Epidermal melanocyte (primary cell): Measurements from ENCODE around the gene SLC35D2.
A peak's percentile ranks its signal among the peaks of the same experiment; 100 is the strongest.

ENCODE experiments used
- DNase-seq: peaks from one replicate; pipeline ENCODE4 v3.0.0; 2011; ENCODE audit warnings: low spot score; ENCODE audit not compliant: insufficient read length

SLC35D2 gene

GRCh38 chr9:96383165-96383942 lies at the start of gene SLC35D2:
SLC35D2 (minus strand) TSS chr9:96383711; CDS start chr9:96383634, 77 bp downstream.
- peak; percentile 73 for DNase-seq

GRCh38 chr9:96430377-96430776 lies 46.9 kb upstream of the SLC35D2 start:
- no peak for DNase-seq

GRCh38 chr9:96429732-96430131 lies 46.2 kb upstream of the SLC35D2 start:
- no peak for DNase-seq

- DNase-seq = no peak
These were observed 42.1 kb upstream of the SLC35D2 start for GRCh38 chr9:96425500-96426169.

- DNase-seq = no peak
These were observed 40.5 kb upstream of the SLC35D2 start for GRCh38 chr9:96423985-96424336.

GRCh38 chr9:96423322-96423984 lies 39.9 kb upstream of the SLC35D2 start:
- no peak for DNase-seq

GRCh38 chr9:96420468-96421219 lies 37.1 kb upstream of the SLC35D2 start:
- DNase-seq = peak; percentile 60

GRCh38 chr9:96419691-96419969 lies 36.1 kb upstream of the SLC35D2 start:
- no peak for DNase-seq

- peak; percentile 43 for DNase-seq
These were observed 35.6 kb upstream of the SLC35D2 start for GRCh38 chr9:96418920-96419690.

GRCh38 chr9:96418083-96418919 lies 34.8 kb upstream of the SLC35D2 start, which contains the start of gene ZNF367:
ZNF367 (minus strand) TSS chr9:96418370; CDS start chr9:96418032, 338 bp downstream.
- peak; percentile 90 for DNase-seq

- DNase-seq = no peak
These were observed 34.2 kb upstream of the SLC35D2 start for GRCh38 chr9:96417661-96418082.

GRCh38 chr9:96417051-96417586 lies 33.6 kb upstream of the SLC35D2 start:
- peak; percentile 79 for DNase-seq

- DNase-seq = no peak
These were observed 30.1 kb upstream of the SLC35D2 start for GRCh38 chr9:96413302-96414221.

- DNase-seq = no peak
These were observed 28.8 kb upstream of the SLC35D2 start for GRCh38 chr9:96412174-96412913.

GRCh38 chr9:96411129-96411838 lies 27.8 kb upstream of the SLC35D2 start:
- DNase-seq = no peak

GRCh38 chr9:96408409-96409280 lies 25.1 kb upstream of the SLC35D2 start:
- DNase-seq = no peak
